Tibial nerve (tissue), 4 donors: ENCODE data around the gene RXRB. TPM values are rescaled to one million over a fixed set of nuclear protein-coding genes. Genes with fewer than 3 reads are reported as not detected.

Source experiments
- DNase-seq, 2 donors: peaks; one replicate each; pipeline ENCODE4 v3.0.0-alpha.2; 2019; ENCODE audit warnings: low spot score in 2 of 2
- H3K27ac ChIP-seq, 4 donors: fragments of 200-600 bp; sonication (generic) in 3 of 4; one replicate each; pipeline ENCODE4 v1.5.1; 2017 to 2019; ENCODE audit warnings: mild to moderate bottlenecking in 1 of 4
- H3K27me3 ChIP-seq, 2 donors: fragments of 200-600 bp; sonication (generic) in 1 of 2; one replicate each; pipeline versions ENCODE4 v1.5.1 to v1.6.0; 2017 to 2019
- H3K36me3 ChIP-seq, 3 donors: fragments of 200-600 bp; sonication (generic); one replicate each; pipeline ENCODE4 v1.5.1; 2018 to 2019
- H3K4me1 ChIP-seq, 4 donors: fragments of 200-600 bp; sonication (generic) in 3 of 4; one replicate each; pipeline ENCODE4 v1.5.1; 2017 to 2019
- H3K4me3 ChIP-seq, 4 donors: fragments of 200-600 bp; sonication (generic) in 3 of 4; one replicate each; pipeline ENCODE4 v1.5.1; 2017 to 2019; ENCODE audit warnings: mild to moderate bottlenecking in 1 of 4, moderate library complexity in 1 of 4
- H3K9me3 ChIP-seq, 4 donors: fragments of 200-600 bp; sonication (generic) in 3 of 4; one replicate each; pipeline ENCODE4 v1.5.1; 2017 to 2019
- EP300 ChIP-seq, 2 donors: sonication (generic); formaldehyde crosslinking; IDR thresholded peaks; one replicate each; pipeline ENCODE4 v1.6.1; 2017; ENCODE audit warnings: antibody characterized with exemption in 2 of 2, mild to moderate bottlenecking in 1 of 2
- POLR2A ChIP-seq, 2 donors: fragments of 450-650 bp; IDR thresholded peaks; one replicate each; pipeline ENCODE4 v1.6.1; 2017; ENCODE audit warnings: antibody characterized with exemption in 2 of 2, mild to moderate bottlenecking in 2 of 2, moderate library complexity in 2 of 2
- WGBS, 2 donors: methylation state at CpG; one replicate each; pipeline ENCODE4 v1.1.5; 2018; 5-methylcytosine and 5-hydroxymethylcytosine counted together
- total RNA-seq, 4 donors: library from RNA; depleted of rRNA; stranded (reverse); fragments of >200 nt; gene quantifications; one replicate each; pipeline ENCODE4 v1.1.0, GENCODE V29; 2016
- TF ChIP-seq, protein P1 (sequence below), 5 experiments: fragments of 200-600 bp in 3 of 5; fragments of 450-650 bp in 2 of 5; sonication (generic) in 3 of 5; IDR thresholded peaks; one replicate each; pipeline ENCODE4 v1.5.1; 2016 to 2019; ENCODE audit warnings: antibody characterized with exemption in 5 of 5, mild to moderate bottlenecking in 3 of 5, moderate library complexity in 2 of 5

The RXRB gene
- total RNA-seq, 4 donors from 2014 or later, result 34.3 to 64.7 (median 43.9) TPM

DNA sequence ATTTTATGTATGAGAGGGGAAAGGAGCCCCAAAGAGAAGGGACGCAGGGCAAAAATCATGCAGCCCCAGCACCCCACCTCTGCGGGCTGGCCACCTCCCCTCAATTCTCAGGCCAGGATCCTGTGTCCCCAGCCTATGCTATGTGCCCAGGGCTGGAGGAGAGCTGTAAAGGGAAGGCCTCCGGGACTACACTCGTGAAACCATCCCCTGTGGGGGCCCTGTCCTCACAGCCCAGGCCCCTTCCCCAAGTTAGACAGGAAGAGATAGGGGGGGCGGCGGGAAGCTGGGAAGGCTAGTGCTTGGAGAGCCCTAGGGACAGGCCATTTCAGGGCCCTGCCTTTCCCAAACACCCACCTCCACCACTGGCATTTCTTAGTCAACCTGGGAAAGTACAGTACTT, 6.8 kb downstream of the RXRB start:
- Histone ChIP-seq H3K27ac (peak overlapping the region in 3 of 4 donors; percentile 65 to 84 (median 69)), H3K4me1 (peaks cover 0 to 77% (median 23%) of the 10 kb centered on the region in 4 donors), H3K36me3 (peaks cover 0 to 39% (median 25%) of the 10 kb centered on the region in 3 donors), H3K27me3 (peaks cover 0 to 28% of the 10 kb centered on the region in 2 donors), H3K9me3 (no peaks in the 10 kb centered on the region), H3K4me3 (peak overlapping the region in 2 of 4 donors; percentile 34 to 53)
- TF ChIP-seq POLR2A (IDR thresholded peaks at IDR 0.05), result no peak
- DNase-seq, result no peak
- WGBS, 2 donors, result 52 to 59% methylated on average over 6 of the region's 6 CpGs

DNA sequence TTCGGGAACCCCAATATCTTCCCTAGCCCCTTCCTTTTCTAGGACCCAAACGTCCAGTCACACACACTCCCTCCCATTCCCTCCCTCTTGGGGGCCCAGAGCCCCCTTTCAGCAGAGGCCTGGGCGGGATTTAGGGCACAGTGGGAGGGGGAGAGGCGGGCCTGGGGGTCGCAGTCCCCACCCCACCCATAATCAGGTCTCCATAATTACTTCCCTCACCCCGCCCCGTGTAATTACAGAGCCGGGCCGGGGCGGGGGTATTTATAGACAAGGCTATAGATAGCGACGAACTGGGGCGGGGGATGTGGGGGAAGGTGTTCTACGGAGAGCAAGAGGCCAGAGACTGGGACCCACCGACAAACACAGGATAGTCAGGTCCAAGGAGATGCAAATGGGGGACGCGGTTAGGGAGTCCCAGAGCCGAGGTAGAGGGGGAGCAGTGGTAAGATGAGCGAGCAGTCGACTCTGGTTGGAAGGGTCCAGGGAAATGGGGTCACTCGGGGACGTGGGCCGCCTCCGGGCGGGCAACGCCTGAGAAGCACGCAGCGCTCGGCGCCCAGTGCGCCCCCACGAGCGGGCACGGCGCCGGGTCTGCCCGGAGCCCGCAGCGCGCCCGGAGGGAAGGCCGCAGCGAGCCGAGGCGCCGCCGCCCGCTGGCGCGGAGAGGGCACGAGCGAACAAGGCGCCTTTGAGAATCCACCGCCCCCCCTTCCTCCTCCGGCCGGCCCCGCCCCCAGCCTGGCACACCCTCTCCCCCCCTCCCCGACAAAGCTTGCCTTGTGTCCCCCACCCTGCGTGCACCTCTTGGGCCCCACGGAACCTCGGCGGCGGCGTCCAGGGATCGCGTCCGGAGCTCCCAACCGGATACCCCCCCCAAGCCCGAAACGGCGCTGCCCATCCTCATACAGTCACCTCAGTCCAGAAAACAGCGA, 7.5 kb downstream of the RXRB start:
- H3K36me3 ChIP-seq, result peaks cover 0 to 39% (median 25%) of the 10 kb centered on the region in 3 donors
- DNase-seq, result no peak
- WGBS, 2 donors, result 2% methylated on average over 42 to 64 of the region's 72 CpGs

GRCh38 chr6:33192105-33192646, 8.3 kb downstream of the RXRB start, which contains the start of gene COL11A2:
COL11A2 (minus strand) TSS chr6:33192467; CDS start chr6:33192240, 227 bp downstream.
- Histone ChIP-seq H3K27ac (peak within 1 kb of the TSS; percentile 61 to 84 (median 72)), H3K9me3 (no peaks in the 10 kb centered on the region)
- DNase-seq, result no peak

More for the DNA sequence above, 7.5 kb downstream of the RXRB start:
- H3K27me3 ChIP-seq, result peaks cover 0 to 28% of the 10 kb centered on the region in 2 donors
- TF ChIP-seq, protein P1, sequence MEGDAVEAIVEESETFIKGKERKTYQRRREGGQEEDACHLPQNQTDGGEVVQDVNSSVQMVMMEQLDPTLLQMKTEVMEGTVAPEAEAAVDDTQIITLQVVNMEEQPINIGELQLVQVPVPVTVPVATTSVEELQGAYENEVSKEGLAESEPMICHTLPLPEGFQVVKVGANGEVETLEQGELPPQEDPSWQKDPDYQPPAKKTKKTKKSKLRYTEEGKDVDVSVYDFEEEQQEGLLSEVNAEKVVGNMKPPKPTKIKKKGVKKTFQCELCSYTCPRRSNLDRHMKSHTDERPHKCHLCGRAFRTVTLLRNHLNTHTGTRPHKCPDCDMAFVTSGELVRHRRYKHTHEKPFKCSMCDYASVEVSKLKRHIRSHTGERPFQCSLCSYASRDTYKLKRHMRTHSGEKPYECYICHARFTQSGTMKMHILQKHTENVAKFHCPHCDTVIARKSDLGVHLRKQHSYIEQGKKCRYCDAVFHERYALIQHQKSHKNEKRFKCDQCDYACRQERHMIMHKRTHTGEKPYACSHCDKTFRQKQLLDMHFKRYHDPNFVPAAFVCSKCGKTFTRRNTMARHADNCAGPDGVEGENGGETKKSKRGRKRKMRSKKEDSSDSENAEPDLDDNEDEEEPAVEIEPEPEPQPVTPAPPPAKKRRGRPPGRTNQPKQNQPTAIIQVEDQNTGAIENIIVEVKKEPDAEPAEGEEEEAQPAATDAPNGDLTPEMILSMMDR (IDR thresholded peaks at IDR 0.05), result peak in 2 of 5 experiments; percentile 11 to 22
- no peak for TF ChIP-seq POLR2A (IDR thresholded peaks at IDR 0.05)
- no peak for TF ChIP-seq EP300 (IDR thresholded peaks at IDR 0.05)
- H3K4me3 ChIP-seq, result peak overlapping the region; percentile 32 to 53 (median 41)
- no peaks in the 10 kb centered on the region for H3K9me3 ChIP-seq
- peak overlapping the region; percentile 61 to 84 (median 72) for H3K27ac ChIP-seq
- peaks cover 0 to 70% (median 18%) of the 10 kb centered on the region in 4 donors for H3K4me1 ChIP-seq

DNA sequence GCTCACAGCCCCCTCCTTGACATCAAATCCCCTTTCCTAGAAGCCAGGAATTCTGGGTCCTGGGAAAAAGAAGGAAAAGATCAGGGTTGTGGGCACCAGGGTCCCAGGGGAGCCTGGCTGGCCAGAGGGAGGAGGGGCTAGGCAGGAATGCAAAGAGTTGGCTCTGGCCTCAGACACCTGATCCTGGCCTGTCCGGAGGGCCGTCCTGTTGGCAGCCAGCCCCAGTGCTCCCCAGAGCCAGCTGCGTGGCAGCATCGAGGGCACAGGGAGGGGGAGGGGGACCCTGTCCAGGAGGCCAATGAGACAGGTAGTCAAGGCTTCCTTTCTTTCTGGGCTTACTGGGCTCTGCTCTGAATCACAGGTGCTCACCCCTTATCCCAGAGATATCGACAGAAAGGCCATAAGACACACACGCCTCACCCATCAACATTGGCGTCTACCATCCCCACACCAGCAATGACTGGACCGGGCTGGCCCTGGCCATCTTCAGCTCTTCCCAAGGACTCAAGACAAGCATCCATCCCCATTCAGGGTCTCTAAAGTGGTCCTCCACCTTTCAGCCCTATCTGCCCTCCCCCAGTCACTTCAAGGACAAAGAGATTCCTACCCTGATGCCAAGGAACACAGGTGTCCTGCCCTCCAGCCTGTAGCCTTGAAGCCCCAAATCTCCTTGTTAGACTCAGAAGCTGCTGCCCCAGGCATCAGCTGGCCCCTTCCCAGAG, 8.9 kb downstream of the RXRB start:
- DNase-seq, result no peak
- H3K9me3 ChIP-seq, result no peaks in the 10 kb centered on the region
- TF ChIP-seq, protein P1 (IDR thresholded peaks at IDR 0.05), result no peak
- TF ChIP-seq POLR2A (IDR thresholded peaks at IDR 0.05) (no peak), EP300 (IDR thresholded peaks at IDR 0.05) (no peak)
- H3K4me1 ChIP-seq, result peaks cover 0 to 58% (median 15%) of the 10 kb centered on the region in 4 donors
- 51 to 62% methylated on average over 8 of the region's 8 CpGs for WGBS, 2 donors
- peaks cover 0 to 28% (median 20%) of the 10 kb centered on the region in 3 donors for H3K36me3 ChIP-seq
- H3K27me3 ChIP-seq, result peaks cover 0 to 28% of the 10 kb centered on the region in 2 donors
- H3K4me3 ChIP-seq, result no peak overlapping the region
- peak overlapping the region in 1 of 4 donors; percentile 84 for H3K27ac ChIP-seq

More at GRCh38 chr6:33192105-33192646, 8.3 kb downstream of the RXRB start, which contains the start of gene COL11A2:
- TF ChIP-seq, protein P1 (IDR thresholded peaks at IDR 0.05), result no peak
- TF ChIP-seq POLR2A (IDR thresholded peaks at IDR 0.05) (no peak), EP300 (IDR thresholded peaks at IDR 0.05) (no peak)
- peaks cover 0 to 32% (median 25%) of the 10 kb centered on the region in 3 donors for H3K36me3 ChIP-seq
- peaks cover 0 to 28% of the 10 kb centered on the region in 2 donors for H3K27me3 ChIP-seq
- peaks cover 0 to 63% (median 15%) of the 10 kb centered on the region in 4 donors for H3K4me1 ChIP-seq
- WGBS, 2 donors, result 16 to 25% methylated on average over 22 to 25 of the region's 35 CpGs
- H3K4me3 ChIP-seq, result peak within 1 kb of the TSS; percentile 32 to 53 (median 41)

DNA sequence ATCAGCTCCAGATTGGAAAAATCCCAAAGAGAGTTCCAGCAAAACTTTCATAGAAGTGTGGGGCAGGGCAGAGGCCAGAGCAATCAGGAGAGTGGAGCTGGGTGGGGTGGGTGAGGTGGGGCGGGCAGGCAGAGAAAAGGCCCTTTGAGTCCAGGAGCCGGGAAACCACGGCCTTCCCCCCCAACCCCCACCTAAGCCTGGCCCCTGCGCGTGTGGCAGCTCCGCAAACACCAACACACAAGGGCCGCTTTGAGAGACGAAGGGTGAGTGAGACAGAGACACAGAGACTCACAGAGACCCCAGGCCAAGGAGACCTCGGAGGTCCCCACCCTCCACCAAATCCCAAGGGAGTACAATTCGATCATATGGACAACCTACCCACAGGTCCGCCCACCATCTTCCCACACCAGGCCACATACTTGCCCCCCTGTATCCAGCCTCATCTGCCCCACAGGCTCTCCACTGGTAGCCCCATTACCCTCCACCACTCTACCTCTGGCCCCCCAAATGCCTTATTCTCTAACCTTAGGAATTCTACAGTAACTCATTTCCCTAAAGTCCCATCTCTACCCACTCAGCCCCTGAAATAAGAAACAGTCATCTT, 9.9 kb downstream of the RXRB start:
- TF ChIP-seq EP300 (IDR thresholded peaks at IDR 0.05) (no peak), POLR2A (IDR thresholded peaks at IDR 0.05) (no peak)
- TF ChIP-seq, protein P1 (IDR thresholded peaks at IDR 0.05), result no peak
- H3K4me1 ChIP-seq, result peaks cover 0 to 49% (median 15%) of the 10 kb centered on the region in 4 donors
- no peak overlapping the region for H3K4me3 ChIP-seq
- H3K36me3 ChIP-seq, result peaks cover 0 to 22% (median 10%) of the 10 kb centered on the region in 3 donors
- no peak for DNase-seq
- peak overlapping the region in 1 of 4 donors; percentile 43 for H3K27ac ChIP-seq
- no peaks in the 10 kb centered on the region for H3K9me3 ChIP-seq
- H3K27me3 ChIP-seq, result peaks cover 0 to 28% of the 10 kb centered on the region in 2 donors
- WGBS, 2 donors, result 44 to 50% methylated on average over 11 of the region's 11 CpGs
